ENCODE results near the gene MAN1C1. TPM values are rescaled to one million over a fixed set of nuclear protein-coding genes. Genes with fewer than 3 reads are reported as not detected.

Gene MAN1C1
- total RNA-seq, 1 experiment from 2014 or later: 0.11 TPM

DNA sequence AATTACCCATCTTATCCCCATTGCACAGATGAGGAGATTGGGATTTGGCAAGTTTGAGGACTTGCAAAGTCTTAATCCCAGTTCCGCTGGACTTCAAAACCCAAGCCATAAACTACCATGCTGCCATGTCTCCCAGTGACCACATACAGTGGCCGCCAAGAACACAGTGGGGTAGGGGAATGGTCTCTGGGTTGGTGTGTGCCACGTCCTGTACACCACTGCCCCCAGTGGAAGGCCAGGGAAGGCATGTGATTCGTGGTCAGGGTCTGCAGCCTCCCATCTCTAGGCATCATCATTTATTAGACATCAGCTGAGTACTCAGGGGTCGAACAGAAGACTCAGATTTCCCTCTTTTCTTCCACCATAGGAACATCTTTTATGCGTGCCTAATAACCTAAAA is 76.0 kb downstream of the MAN1C1 start:
- intact Hi-C loops (cut with micrococcal nuclease): loop anchor here (10.0 kb wide), 1 partner anchor 102 kb away; no protein-coding TSS in a partner anchor

DNA sequence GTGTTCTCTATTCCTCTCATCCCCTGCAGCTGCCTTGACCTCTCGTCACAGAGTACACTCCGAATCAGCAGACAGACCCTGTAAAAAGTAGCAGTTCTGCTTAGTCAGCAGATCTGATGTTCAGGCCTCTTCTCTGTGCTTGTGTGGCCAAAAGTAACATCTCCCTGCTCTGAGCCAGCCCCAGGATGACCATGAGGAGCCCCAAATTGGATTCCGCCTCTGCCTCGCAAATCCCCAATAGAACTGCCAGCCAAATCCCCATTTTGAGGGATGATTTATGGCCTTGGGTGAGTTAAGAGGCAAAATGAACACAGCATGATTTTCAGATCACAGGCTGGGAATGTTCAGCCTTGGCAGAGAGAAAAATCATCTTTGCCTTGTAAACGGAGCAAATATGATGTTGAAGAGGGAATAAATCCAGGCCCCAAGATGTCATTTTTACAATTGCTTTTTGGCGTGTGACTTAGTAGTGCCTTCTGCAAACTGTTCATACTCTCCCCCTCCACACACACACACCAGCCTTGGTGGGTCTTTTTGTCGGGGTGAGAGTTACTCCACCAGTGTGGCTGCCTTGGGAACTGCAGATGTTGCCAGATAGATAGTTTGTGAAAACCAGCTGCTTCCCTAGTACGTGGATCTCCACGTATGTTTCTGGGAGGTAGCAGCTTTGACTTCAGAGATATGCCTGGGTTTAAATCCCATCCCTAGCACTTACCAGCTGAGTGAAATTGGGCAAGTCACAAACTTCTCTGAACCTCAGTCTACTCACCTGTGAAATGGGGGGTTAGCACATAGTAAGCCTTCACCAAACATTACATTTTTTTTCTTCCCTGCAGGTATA is 77.8 kb downstream of the MAN1C1 start:
- ChIA-PET CTCF (no interaction called here), POLR2A (ENCODE audit: unreplicated experiment) (no interaction called here)
- H3K4me1 ChIP-seq (ENCODE audit: insufficient read depth, low read length): peaks cover 10% of the 10 kb centered on the region
- H3K4me3 ChIP-seq (ENCODE audit: low read length): no peak overlapping the region
- H3K79me2 ChIP-seq (ENCODE audit: low read length): no peaks in the 10 kb centered on the region
- ATAC-seq: no peak
- intact Hi-C loops (cut with micrococcal nuclease): loop anchor here (10.0 kb wide), 1 partner anchor 100 kb away; no protein-coding TSS in a partner anchor
- no peak overlapping the region for H3K4me2 ChIP-seq (ENCODE audit: low read length)
- H3K36me3 ChIP-seq (ENCODE audit: low read depth, low read length): no peaks in the 10 kb centered on the region
- no peak overlapping the region for H2AFZ ChIP-seq (ENCODE audit: low read length)
- H3K9me2 ChIP-seq (replicated peaks; ENCODE audit: low read length): no peaks in the 10 kb centered on the region
- DNase-seq: no peak
- no peak overlapping the region for H3K27ac ChIP-seq (ENCODE audit: low read length)
- no peak overlapping the region for H3K9ac ChIP-seq (ENCODE audit: low read length)
- no peaks in the 10 kb centered on the region for H4K20me1 ChIP-seq (ENCODE audit: low read length)
- BruUV-seq (replicated peaks): no TSS peak
- H3K9me3 ChIP-seq (ENCODE audit: low read length): no peaks in the 10 kb centered on the region
- TF ChIP-seq EZH2phosphoT487 (IDR thresholded peaks at IDR 0.05; ENCODE audit: borderline replicate concordance, low read length): no peak
- TF ChIP-seq CTCF (conservative IDR thresholded peaks at IDR 0.05; ENCODE audit: low read depth, low read length): no peak
- TF ChIP-seq EZH2 (IDR thresholded peaks at IDR 0.05; ENCODE audit: low read length, unreplicated experiment): no peak
- no peaks in the 10 kb centered on the region for H3F3A ChIP-seq (ENCODE audit: low read length, unreplicated experiment)
- no peaks in the 10 kb centered on the region for H3K27me3 ChIP-seq (ENCODE audit: low read length)

More for the DNA sequence above, 76.0 kb downstream of the MAN1C1 start:
- H3K9me2 ChIP-seq (replicated peaks; ENCODE audit: low read length): no peaks in the 10 kb centered on the region
- H3K27me3 ChIP-seq (ENCODE audit: low read length): no peaks in the 10 kb centered on the region
- no peaks in the 10 kb centered on the region for H3K79me2 ChIP-seq (ENCODE audit: low read length)
- H4K20me1 ChIP-seq (ENCODE audit: low read length): no peaks in the 10 kb centered on the region
- no peak for TF ChIP-seq EZH2phosphoT487 (IDR thresholded peaks at IDR 0.05; ENCODE audit: borderline replicate concordance, low read length)
- peak; percentile 61 for TF ChIP-seq CTCF (conservative IDR thresholded peaks at IDR 0.05; ENCODE audit: low read depth, low read length)
- TF ChIP-seq EZH2 (IDR thresholded peaks at IDR 0.05; ENCODE audit: low read length, unreplicated experiment): no peak
- H3K4me1 ChIP-seq (ENCODE audit: insufficient read depth, low read length): peaks cover 10% of the 10 kb centered on the region
- H3K9me3 ChIP-seq (ENCODE audit: low read length): no peaks in the 10 kb centered on the region
- no peak overlapping the region for H3K27ac ChIP-seq (ENCODE audit: low read length)
- H3K36me3 ChIP-seq (ENCODE audit: low read depth, low read length): no peaks in the 10 kb centered on the region
- no peak overlapping the region for H2AFZ ChIP-seq (ENCODE audit: low read length)
- no peak overlapping the region for H3K4me2 ChIP-seq (ENCODE audit: low read length)
- CTCF ChIA-PET: no interaction called here
- no peak for DNase-seq
- no TSS peak for BruUV-seq (replicated peaks)
- H3F3A ChIP-seq (ENCODE audit: low read length, unreplicated experiment): no peaks in the 10 kb centered on the region
- ATAC-seq: 0 out of 2 replicates have a peak, but pooled peaks have one; percentile 26
- no peak overlapping the region for H3K9ac ChIP-seq (ENCODE audit: low read length)
- POLR2A ChIA-PET (ENCODE audit: unreplicated experiment): no interaction called here
- no peak overlapping the region for H3K4me3 ChIP-seq (ENCODE audit: low read length)
